BE2C (cell line): Measurements from ENCODE around the gene MAN1A1.

Source experiments
- DNase-seq: peaks from one replicate; pipeline ENCODE4 v3.0.0-alpha.2; 2020
- H3K27me3 ChIP-seq: fragments of 250-450 bp; sonication (Bioruptor Pico); 2 replicates; pipeline ENCODE4 v1.5.1; 2020; ENCODE audit warnings: mild to moderate bottlenecking
- H3K36me3 ChIP-seq: fragments of 250-450 bp; sonication (Bioruptor Pico); 2 replicates; pipeline ENCODE4 v1.5.1; 2020; ENCODE audit warnings: mild to moderate bottlenecking
- H3K4me1 ChIP-seq: fragments of 250-450 bp; sonication (Bioruptor Pico); 2 replicates; pipeline ENCODE4 v1.5.1; 2020
- H3K4me3 ChIP-seq: 2 replicates; pipeline ENCODE4 v1.5.1; 2011; ENCODE audit warnings: low read depth, low read length
- H3K9me3 ChIP-seq: fragments of 250-450 bp; sonication (Bioruptor Pico); 2 replicates; pipeline ENCODE4 v1.5.1; 2020
- TF ChIP-seq, protein P1 (sequence below): IDR thresholded peaks from 2 replicates; pipeline ENCODE4 v1.5.1; 2012; ENCODE audit warnings: mild to moderate bottlenecking, low read depth, low read length

Gene MAN1A1

DNA sequence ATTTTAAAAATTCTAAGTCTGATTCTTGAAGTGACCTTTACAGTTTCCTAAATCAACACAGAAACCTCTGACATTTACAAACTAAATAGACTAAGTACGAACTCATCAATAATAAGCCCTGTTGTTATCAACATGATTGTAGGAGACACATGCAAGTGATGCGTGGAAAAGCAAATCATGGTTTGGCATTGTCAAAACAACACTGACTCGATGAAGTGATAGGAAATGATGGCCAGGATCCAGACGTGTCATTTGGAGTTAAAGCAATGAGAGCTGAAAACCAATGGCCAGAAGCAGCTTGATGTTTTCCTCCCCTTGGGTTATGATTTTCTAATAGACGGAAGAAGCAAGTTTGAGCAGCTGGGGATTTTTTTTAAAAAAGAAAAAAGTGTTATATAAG lies 153.7 kb downstream of the MAN1A1 start:
- Histone ChIP-seq H3K27me3 (no peaks in the 10 kb centered on the region), H3K36me3 (peaks cover 37% of the 10 kb centered on the region), H3K4me1 (peaks cover 33% of the 10 kb centered on the region), H3K4me3 (peak overlapping the region; percentile 5; the same call in 1 of the 2 replicates), H3K9me3 (no peaks in the 10 kb centered on the region)
- TF ChIP-seq, protein P1, sequence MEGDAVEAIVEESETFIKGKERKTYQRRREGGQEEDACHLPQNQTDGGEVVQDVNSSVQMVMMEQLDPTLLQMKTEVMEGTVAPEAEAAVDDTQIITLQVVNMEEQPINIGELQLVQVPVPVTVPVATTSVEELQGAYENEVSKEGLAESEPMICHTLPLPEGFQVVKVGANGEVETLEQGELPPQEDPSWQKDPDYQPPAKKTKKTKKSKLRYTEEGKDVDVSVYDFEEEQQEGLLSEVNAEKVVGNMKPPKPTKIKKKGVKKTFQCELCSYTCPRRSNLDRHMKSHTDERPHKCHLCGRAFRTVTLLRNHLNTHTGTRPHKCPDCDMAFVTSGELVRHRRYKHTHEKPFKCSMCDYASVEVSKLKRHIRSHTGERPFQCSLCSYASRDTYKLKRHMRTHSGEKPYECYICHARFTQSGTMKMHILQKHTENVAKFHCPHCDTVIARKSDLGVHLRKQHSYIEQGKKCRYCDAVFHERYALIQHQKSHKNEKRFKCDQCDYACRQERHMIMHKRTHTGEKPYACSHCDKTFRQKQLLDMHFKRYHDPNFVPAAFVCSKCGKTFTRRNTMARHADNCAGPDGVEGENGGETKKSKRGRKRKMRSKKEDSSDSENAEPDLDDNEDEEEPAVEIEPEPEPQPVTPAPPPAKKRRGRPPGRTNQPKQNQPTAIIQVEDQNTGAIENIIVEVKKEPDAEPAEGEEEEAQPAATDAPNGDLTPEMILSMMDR = no peak
- DNase-seq = peak; percentile 79

DNA sequence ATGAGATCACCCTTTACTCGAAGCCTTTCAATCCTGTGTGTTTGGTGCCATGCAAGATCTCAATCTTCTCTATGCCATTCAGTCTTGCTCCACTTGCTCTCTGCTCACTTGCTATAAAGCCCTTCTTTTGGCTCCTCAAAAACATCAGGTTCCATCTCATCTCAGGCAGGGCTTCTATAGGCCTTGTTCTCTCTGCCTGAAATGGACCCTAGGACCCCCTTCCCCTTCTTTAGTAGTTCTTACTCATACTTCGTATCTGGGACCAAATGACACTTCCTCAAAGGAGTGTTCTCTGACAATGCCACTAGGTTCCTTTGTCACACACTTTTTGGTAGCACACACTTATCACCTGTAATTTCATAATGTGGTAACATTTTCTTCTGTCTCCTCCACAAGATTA lies 154.4 kb downstream of the MAN1A1 start:
- TF ChIP-seq, protein P1 = no peak
- H3K4me3 ChIP-seq = no peak overlapping the region

DNA sequence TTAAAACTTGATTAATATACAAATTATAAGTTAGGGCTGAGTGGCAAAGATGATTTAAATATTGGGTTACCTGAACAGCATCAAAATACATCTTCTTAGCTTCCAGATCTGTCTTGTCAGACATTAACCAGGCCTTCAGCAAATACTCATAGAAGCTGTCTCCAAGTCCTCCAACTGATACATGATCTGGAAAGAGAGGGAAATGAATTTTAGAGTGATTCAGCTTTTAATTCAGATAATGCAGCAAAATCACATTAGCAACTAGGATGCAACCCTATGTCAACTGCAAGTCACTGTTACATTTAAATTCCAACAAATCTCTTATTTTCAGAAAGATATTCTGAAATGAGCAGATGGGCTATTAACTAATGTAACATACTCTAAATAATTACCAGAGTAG lies 155.9 kb downstream of the MAN1A1 start:
- Histone ChIP-seq H3K4me1 (peaks cover 43% of the 10 kb centered on the region), H3K27me3 (no peaks in the 10 kb centered on the region), H3K36me3 (peaks cover 36% of the 10 kb centered on the region), H3K4me3 (no peak overlapping the region), H3K9me3 (no peaks in the 10 kb centered on the region)
- TF ChIP-seq, protein P1 = no peak
- DNase-seq = peak; percentile 25

More for the DNA sequence above, 154.4 kb downstream of the MAN1A1 start:
- peaks cover 38% of the 10 kb centered on the region for H3K4me1 ChIP-seq
- no peaks in the 10 kb centered on the region for H3K27me3 ChIP-seq
- H3K36me3 ChIP-seq = peaks cover 32% of the 10 kb centered on the region
- no peak for DNase-seq
- no peaks in the 10 kb centered on the region for H3K9me3 ChIP-seq

DNA sequence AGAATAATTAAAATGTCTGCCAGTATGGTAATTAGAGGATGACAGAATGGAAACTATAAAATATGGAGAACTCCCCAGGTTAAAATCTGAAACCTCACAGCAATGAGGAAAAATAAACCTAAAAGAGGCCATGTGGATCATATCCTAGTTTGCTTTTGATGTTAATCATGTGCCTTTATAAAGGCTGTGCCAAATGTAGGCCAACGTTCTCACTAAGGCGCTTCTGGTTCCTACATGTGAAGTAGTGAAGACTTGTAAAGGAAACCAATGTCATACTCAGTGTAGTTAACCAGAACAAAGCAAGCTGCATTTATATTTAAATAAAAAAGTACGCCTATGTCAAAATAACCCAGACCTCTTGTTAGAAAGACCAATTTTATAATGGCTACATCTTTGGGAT lies 157.4 kb downstream of the MAN1A1 start:
- no peak for DNase-seq
- H3K36me3 ChIP-seq = peaks cover 48% of the 10 kb centered on the region
- H3K9me3 ChIP-seq = no peaks in the 10 kb centered on the region
- H3K4me3 ChIP-seq = no peak overlapping the region
- H3K4me1 ChIP-seq = peaks cover 50% of the 10 kb centered on the region
- TF ChIP-seq, protein P1 = no peak
- no peaks in the 10 kb centered on the region for H3K27me3 ChIP-seq

DNA sequence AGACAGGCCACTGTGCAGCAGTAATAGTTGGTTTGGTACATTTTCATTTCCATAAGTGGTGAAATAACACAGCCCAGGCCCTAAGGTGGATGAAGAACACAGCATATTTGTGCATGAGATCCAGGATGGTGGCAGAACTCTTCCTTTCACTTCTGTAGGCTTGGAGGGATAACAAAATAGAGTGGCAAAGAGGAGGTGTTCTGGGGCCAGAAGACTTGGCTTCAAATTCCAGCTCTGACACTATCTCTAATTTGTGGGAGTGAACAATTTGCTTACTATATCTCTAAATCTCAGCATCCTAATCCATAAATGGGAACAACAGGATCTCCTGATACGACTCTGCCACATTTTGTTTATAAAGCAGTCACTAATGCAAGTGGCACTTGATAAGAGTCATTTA lies 159.4 kb downstream of the MAN1A1 start:
- no peaks in the 10 kb centered on the region for H3K27me3 ChIP-seq
- TF ChIP-seq, protein P1 = no peak
- no peaks in the 10 kb centered on the region for H3K9me3 ChIP-seq
- peaks cover 39% of the 10 kb centered on the region for H3K4me1 ChIP-seq
- H3K36me3 ChIP-seq = peaks cover 66% of the 10 kb centered on the region
- no peak for DNase-seq
- no peak overlapping the region for H3K4me3 ChIP-seq

DNA sequence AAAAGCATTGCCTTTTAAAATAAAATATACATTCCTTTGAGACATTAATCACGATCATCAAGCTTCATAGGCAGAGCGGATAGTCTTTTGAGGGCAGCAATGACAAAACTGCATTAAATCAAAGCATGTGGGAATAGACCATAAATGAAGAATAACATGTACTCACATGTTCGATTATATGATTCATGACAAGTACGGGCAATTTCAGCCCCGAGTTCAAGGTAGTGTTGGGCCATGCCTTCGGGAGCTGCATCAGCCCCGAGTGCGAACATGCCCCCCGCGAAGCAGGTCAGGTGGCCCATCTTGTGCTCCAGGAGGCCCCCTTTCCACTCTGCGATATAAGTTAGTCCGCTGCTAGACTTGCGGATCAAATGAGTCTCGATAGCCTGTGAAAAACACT lies 160.1 kb downstream of the MAN1A1 start:
- TF ChIP-seq, protein P1 = no peak
- H3K27me3 ChIP-seq = no peaks in the 10 kb centered on the region
- H3K9me3 ChIP-seq = no peaks in the 10 kb centered on the region
- H3K4me1 ChIP-seq = peaks cover 36% of the 10 kb centered on the region
- no peak overlapping the region for H3K4me3 ChIP-seq
- DNase-seq = no peak
- H3K36me3 ChIP-seq = peaks cover 69% of the 10 kb centered on the region
